GM21381 (cell line): ENCODE data around the gene CLRN1.

ENCODE experiments used
- ATAC-seq: cut with Tn5 transposase; IDR thresholded peaks from one replicate; pipeline ENCODE4 v1.9.1; 2021; ENCODE audit warnings: mild to moderate bottlenecking, moderate library complexity; ENCODE audit not compliant: unreplicated experiment

Gene CLRN1

DNA sequence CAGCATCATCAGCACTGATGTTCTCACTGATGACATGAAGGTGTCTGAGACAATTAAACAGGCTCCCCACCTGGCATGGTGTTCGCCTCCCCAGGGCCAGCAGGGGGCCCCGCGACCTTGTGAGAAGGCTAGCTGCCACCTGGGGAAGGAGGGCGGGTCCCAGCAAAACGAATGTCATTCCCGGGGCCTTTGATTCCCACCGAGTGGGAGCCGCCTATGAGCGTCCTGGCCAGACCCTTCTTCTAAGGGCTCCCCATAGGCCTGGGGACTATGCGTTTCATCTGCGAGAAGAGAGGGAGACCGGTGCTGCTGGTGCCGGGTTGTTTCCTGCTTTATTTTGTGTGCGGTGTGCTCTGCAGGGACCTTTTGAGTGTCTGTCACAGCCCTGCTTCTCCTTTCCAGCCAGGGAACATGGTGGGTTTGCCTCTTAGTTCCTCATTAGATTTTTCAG, 46.8 kb downstream of the CLRN1 start:
- peak; percentile 95 for ATAC-seq

DNA sequence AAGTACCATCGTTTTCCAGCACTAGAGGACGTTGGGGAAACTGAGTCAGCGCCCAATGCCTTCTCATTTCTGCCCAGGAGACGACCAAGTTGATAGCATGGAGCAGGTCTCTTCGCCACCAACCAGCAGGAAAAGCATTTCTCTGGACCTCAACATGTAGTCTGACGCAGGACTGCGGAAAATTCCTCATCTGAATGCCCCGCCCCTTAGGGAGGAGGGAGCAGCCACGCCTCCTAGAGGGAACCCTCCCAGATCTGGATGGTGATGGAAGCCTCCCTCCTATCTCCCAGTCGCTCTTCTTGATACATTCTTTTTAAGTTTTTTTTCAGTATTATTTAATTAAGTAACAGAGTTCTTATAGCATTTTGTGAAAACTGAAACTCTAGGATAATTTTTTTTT, 49.9 kb downstream of the CLRN1 start:
- ATAC-seq: no peak

DNA sequence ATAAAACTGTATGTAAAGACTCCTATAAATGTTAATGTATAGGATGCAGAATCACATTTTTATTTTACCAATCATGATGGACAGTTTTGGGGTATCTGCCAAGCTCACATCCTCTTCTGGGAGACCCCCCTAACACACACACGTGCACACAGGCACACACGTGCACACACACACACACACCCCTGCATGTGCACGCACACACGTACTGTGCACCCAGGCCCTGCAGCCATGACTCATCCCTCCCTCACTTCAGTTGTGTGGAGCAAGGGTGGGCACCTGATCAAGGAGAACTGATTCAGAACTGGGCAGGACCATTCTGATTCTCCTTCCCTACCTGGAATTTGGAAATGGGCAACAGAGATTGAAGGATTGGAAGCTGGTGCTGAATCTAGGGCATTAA, 51.3 kb downstream of the CLRN1 start:
- ATAC-seq: no peak

DNA sequence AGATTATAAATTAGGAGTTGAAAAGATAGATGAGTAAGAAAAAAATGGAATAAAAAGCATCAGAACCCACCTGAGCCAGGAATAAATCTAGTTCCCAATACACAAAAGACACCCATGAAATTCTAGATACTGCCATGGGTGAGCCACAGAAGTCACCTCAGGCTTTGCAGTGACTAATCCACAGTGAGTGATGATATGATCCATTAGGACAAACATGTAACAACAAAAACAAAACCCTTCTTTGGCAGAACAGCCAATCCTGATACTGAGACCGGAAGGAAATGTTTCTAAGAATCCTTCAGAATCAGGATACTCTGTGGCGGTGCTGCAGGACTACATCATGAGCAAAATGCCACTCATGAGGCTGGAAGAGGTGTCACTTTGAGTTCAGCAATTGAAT, 52.3 kb downstream of the CLRN1 start:
- ATAC-seq: no peak

DNA sequence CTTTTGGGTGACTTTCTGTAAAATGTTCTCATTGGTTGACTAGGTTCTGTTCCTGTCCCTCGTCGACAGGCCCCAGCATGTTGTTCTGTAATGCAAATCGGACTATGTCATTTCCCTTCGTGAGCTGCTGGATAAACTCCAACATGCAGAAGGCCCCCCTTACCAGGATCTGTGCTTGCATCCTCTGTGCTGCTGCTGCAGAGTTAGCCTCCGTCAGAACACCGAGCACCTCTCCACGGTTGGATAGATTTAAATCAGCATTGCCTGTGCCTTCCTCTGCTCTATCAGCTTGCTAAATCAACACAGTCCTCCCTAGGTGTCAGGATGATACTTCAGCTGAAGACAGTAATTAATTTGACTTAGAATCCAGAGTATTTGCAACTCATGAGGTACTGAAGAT, 54.6 kb downstream of the CLRN1 start:
- ATAC-seq: no peak

DNA sequence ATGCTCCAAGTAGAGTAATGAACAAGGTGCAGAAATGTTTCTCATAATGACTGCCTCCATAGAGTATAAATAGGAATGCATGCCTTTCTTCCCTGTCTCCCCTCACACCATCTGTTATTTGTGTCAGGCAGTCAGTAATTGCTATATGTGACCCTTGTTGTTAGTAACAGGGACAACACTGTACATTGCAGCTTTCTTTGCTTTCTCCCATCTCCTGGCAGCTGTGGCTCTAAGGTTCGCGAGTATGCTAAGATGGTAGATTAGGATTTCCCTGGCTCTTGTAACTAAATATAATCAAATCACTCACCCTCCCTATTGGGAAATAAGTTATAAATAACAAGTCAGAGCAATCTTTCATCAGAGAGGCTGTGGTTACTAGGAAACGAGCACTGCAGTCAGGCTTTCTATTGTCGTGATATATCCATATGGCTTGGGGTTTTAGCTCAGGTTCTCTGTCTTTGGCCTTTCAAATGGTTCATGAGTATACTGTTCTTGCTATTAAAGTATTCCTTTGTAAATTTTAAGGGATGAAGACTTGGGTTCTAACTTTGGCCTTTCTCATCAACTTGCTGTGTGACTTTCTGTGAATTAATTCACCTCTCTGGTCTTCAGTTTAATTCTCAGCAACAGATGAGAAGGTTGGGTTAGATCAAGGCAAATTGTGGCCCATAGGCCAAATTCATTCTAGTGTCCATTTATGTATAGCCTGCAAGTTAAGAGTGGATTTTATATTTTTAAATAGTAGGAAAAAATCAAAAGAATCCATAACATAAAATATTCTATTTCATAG, 59.2 kb downstream of the CLRN1 start:
- ATAC-seq: no peak

DNA sequence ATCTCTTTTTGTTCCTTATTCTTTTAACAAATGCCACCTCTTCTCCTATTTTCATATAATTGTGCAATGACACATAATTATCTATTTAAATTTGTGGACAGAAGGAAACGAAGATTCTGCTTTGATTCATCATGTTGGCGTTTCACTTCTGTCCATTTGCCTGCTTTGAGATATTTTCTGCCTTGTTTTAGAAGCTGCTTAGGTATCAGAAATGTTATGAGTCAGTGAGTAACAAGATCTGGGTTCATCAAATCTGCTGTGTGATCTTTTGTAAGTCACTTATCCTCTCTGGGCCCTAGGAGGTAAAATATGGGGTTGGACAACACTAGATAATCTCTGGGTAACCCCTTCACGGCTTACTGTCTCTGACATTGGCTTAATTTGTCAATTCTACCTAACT, 60.0 kb downstream of the CLRN1 start:
- ATAC-seq: peak; percentile 65

DNA sequence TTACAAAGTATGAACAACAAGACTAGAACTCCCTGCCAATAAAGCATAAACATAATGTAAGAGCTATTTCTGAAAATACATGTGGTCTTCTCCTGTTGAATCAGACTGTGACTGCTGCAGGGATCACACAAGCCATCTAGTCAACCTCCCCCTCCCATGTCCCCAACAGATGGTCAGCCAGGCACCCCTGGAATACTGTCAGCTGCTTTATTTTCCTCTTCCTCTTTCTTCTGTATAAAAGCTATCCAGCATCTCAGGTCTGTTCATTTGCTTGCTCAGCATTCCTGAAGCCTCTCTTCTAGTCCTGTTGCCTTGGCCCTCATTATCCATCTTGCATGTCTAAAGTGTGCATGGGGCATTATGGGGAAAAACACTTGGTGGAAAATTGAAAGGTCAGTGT, 60.8 kb downstream of the CLRN1 start:
- ATAC-seq: no peak

DNA sequence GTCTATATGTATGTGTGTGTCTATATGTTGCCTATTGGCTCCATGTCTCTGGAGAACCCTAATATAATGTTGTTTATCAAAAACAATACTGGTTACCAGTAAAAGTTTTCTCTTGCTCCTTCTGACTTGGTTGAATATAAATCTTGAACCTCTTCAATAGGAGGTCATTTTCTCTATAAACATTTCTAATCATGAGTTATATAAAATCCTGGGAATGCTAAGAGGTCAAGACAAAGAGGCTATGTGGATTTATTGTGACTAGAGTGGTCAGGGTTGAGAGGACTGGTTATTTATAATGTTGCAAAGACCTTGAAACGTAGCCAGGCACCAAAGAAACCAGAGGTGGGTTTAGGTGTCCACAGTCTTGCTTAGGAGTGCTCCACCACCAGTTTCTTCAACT, 66.1 kb downstream of the CLRN1 start:
- no peak for ATAC-seq

DNA sequence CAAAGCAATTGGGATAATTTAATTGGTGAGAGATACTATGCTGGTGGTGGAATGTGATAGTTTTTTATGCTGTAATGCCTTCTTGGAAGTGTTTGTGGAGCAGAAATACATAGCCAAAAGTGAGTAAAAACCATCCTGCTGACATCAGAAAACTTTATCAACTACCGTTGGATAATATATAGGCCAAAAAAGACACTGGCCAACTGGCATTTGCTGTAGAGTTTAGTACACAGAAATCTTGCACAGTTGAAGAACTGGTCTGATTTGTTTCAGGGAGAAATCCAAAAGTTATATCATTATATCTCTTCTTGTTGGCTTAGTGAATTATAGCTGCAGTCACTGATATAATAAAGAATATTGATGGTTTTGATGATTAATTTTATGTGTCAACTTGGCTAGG, 66.8 kb downstream of the CLRN1 start:
- no peak for ATAC-seq

DNA sequence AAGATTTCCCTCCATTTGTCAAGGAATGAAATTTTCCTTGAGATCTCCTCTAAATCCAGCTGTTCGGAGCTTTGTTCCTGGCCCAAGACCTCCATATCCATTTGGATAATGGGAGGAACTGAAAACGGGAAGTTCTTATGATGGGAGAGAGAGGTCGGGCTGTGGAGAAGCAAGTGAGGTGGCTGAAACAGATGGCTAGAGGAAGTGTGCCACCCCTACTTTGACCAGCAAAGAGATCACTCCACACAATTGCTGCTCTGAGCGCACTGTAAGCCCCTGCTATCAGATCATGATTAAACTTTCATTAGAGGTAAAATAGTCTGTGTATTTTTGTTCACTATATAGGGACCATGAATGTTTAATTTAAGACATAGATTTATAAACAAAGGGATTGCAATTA, 67.2 kb downstream of the CLRN1 start, which contains the start of gene MINDY4B:
MINDY4B (minus strand) TSS at position 101 of the 400 bp plus-strand sequence; CDS start at position 101, 0 bp downstream.
- no peak for ATAC-seq

DNA sequence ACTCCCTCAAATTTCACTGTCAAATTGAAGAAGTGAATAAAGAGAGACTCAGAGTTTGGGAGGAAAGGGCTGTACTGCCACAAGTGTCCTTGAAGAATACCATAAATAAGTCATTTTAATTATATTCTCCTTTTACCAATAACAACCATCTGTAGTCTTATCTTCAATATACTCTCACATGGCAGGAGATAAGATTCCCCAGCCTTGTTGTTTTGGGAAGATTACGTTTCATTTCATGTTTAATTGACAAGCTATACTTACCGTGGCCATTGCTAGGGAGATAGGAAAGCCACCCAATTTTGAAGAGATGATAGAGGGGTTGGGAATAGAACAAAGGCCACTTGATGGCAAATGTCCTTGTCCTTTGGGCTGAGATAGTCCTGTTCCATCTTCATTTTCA, 69.5 kb downstream of the CLRN1 start:
- no peak for ATAC-seq

DNA sequence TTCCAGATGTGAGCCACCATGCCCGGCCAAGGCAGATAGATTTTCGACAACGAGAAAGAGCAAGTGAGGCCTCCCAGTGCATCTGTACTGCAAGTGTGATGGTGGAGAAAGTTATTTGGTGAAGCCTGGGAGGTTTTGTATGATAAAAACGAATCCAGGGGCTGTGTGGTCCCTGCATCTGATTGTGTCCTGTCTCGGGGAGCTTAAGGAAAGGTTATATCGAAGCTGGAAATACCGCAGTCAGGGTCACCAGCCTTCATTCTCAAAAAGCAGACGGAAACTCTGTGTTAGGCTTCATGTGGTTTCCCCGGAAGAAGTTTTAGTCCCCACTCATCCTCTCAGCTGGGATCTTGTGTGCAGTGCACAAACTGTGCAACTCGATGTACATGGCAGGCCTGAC, 70.7 kb downstream of the CLRN1 start:
- no peak for ATAC-seq

DNA sequence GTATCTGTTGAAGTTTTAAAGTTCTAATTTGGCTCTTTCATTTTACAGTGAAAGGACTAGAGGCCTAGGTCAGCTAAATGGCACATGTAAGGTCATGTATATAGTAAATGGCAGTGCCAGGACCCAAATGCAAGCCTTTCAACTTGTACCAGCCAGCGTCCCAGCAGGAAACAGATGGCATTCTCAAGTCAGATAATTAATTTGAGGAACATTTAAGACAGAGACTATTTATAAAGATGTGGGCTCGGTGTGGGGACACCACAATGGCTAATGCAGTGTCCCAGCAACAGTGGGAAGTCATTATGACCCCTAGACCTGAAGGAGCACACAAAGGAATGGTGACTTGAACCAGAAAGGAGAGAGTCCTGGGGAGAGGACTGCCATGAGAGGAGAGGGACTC, 73.4 kb downstream of the CLRN1 start:
- ATAC-seq: no peak

DNA sequence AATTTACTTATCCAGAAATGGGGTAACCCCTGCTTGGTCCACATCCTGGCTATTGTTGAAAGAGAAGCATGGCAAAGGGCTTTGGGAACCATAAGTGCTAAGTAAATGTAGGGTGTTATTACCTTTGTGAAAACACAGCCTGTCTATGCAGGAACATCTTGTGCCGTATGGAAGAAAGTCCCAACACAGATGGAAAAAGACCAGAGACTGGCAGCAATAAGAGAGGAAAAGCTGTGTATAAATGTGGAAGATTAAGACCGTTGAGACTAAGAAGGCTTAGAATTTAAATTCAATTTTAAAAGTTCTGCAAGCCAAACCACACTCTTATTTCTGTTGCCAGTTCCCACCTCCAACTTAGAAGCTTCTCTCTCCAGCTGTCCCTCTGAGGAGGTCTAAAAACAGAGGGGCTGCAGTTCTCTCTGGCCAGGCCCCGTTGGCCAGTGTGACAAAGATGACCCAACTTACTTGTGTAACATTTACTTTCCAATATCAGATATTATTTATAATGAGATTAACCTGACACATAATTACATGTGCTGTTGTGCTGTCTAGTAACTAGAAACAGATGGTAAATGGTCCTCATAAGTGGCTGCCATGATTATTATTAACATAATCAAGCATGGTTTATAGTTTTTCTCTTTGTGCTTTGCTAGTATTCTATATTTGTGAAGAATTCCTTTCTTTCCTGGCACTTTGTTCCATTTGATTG, 74.3 kb downstream of the CLRN1 start:
- ATAC-seq: no peak

DNA sequence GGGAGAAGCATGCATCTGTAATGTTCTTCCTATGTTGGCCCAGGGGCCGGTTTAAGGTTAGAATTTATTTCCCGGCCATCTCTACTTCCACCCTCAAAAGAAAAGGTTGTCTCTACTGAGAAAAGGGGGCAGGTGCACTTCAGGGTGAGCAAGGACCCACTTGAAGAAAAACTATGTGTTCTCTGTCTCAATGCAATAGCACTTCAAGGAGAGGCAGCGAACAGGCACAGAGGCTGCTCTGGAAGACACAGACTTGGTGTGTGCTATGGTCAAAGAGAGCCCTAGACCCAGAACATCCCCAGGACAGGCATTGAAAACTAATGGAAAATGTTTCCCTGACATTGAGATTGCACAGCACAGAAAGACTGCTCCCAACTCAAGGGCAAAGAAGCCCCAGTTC, 74.9 kb downstream of the CLRN1 start:
- ATAC-seq: no peak

DNA sequence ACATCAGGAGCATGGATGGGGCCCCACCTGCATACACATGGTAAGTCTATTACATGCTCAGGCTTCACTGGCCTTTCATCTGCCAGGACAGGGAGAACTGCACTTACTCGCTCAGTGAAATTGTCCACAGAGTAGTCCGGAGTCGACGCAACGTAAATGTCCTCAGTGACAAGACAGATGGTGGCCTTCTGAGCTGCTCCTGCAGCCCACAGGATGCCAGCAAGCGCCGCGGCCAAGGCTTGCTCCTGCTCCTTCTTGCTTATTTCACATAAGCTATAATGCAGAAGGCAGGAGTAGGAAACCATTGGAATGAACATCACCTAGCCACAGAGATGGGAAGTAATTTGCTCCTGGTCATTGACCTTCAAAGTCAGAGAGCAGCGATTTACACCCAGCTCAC, 81.7 kb downstream of the CLRN1 start:
- ATAC-seq: no peak

DNA sequence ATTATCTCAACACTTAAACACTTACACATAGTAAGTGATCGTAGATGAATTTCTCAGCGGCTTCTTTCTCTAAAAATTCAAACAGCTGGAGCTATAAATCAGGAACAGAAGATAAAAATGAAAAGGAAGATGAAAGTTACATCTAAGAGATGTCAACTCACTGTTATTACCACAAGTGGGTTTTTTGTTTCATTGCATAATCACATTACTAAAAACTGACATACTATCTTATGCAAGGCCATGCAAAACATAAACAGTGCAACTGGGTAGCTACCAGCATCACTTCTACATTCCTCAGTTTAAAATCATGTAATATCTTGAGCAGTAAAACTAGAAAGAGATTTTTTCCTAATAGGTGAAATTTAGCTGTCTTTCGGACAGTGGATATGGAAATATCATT, 82.2 kb downstream of the CLRN1 start:
- no peak for ATAC-seq

DNA sequence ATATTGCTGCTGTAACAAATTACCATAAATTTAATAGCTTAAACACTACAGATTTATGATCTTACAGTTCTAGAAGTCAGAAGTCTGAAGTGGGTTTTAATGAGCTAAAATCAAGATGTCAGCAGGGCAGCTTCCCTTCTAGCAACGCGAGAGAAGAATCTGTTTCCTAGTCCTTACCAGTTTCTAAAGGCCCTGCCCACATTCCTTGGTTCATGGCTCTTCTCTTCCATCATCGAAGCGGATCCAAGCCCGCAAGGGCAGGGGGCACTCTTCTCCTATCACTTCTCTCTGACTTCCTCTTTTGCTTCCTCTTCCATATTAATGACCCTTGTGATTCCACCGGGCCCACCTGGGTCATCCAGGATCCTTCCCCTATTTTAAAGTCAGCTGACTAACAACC, 83.4 kb downstream of the CLRN1 start:
- no peak for ATAC-seq

DNA sequence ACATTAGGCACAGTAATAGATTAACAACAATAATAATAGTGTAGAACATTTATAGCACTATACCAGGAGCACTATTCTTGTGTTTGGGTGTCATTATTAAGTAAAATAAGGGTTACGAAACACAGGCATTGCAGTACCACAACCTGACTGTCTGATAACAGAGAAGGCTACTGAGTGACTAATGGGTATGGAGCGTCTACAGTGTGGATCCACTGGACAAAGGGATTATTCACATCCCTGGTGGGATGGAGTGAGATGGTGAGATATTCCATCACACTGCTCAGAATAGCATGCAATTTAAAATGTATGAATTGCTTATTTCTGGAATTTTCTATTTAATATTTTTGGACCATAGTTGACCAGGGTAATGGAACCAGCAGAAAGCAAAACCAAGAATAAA, 85.5 kb downstream of the CLRN1 start:
- no peak for ATAC-seq

DNA sequence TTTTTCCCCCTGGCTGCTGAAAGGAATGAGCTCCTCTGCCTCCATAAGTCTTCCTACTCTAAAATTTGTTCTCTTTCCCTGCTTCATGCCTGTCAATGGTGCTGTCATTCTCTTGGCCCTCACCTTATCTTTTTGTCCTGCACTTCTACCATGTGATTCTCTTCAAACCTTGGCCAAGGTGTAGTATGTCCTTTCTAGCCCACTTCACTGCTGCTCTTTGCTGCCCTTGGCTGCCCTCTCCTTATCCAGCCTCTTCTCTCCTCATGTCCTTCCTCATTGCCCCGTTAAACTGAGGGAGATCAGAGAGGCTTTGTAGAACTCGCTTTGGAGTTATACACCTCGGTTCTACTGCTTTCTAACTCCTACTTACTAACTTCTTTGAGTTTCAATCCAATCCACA, 87.0 kb downstream of the CLRN1 start:
- no peak for ATAC-seq

DNA sequence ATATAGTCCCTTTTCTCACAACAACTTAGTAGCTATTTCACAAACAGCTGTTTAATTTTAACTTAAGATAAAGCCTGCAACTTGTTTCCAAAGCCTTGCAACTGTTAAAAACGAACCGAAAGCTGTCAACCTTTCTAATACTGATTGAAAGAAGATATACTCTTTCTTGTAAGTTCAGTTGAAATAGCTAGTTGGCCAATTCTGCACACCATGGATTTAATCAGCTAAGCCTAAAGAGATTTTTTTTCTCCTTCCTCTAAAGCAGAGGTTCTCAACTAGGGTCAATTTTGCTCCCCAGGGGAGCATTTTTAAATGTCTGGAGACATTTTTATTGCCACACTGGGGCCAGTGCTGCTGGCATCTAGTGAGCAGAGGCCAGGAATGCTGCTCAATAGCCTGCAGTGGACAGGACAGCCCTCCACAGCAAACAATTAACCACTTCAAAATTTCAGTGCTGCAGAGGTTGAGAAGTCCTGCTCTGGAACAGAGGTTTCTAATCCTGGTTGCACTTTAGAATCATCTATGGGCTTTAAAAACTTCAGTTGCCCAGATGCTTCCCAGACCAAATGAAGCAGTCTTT, 93.4 kb downstream of the CLRN1 start:
- ATAC-seq: no peak
